ENCODE results near the gene RAB27B. TPM values are rescaled to one million over a fixed set of nuclear protein-coding genes. Genes with fewer than 3 reads are reported as not detected.
A peak's percentile ranks its signal among the peaks of the same experiment; 100 is the strongest.
"Not testable (repeated sequence)": the region's sequence is repeated elsewhere in the genome, so short reads cannot be mapped to it uniquely, and the experiment has no call there.

RAB27B gene
- total RNA-seq, 2 donors from 2014 or later: 0.14 to 0.21 TPM

DNA sequence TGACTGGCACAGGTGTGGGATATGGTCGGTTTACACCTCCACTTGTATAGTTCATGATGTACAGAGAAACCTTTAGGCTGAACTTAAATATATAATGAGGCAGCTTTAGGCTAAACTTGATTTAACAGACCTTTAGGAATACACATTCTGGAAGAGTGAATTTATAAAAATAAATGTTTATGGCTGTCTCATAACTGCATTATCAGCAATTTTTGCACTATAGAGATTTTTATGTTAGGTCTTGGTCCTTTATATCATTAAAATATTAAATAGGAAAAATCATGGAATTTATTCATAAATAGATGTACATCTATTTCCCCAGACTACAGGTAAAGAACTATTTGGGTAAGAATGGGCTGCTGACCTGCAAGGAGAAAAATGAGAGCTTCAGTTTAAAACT is 19.8 kb downstream of the RAB27B start:
- no peaks in the 10 kb centered on the region for H3K36me3 Mint-ChIP-seq
- ATAC-seq (no peak), DNase-seq (ENCODE audit: low spot score in 2 of 2) (no peak)
- H3K9me3 Mint-ChIP-seq: no peaks in the 10 kb centered on the region
- H3K27ac Mint-ChIP-seq: no peak overlapping the region

DNA sequence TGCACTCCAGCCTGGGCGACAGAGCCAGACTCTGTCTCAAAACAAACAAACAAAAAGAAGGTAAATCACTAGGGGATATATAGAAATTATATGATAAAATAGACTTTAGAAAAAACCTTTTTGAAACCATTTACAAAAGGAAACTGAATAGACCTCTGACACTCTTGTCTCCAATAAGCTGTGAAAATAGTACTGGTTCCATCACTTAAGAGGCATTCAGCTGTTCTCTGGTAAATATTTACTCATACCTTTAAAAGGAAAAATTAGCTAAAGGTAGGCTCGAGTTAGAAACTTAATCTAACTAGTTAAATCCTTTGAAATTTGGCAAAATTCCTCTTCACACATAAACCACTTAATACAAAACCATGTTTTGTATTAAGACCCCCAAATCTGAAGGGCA is 21.4 kb downstream of the RAB27B start:
- Mint-ChIP-seq H3K27ac (no peak overlapping the region), H3K9me3 (no peaks in the 10 kb centered on the region), H3K36me3 (no peaks in the 10 kb centered on the region)
- no peak for ATAC-seq
- no peak for DNase-seq (ENCODE audit: low spot score in 2 of 2)

DNA sequence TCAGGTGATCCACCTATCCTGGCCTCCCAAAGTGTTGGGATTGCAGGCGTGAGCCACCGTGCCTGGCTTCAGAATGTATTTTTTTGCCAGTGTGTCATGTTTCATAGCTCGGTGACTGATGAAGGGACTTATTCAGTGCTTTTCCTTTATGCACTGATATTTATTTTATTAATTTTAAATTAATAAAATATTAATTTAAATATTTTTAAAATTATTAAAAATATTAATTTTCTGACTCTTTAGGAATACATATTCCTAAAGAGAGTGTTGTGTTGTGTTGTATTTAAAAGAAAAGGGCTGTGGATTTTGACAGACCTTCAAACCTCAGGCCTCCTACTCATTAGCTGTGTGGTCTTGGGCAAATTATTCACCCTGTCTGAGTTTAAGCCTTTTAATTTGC is 22.3 kb downstream of the RAB27B start:
- no peaks in the 10 kb centered on the region for H3K9me3 Mint-ChIP-seq
- ATAC-seq (no peak), DNase-seq (ENCODE audit: low spot score in 2 of 2) (no peak)
- H3K27ac Mint-ChIP-seq: no peak overlapping the region
- no peaks in the 10 kb centered on the region for H3K36me3 Mint-ChIP-seq

DNA sequence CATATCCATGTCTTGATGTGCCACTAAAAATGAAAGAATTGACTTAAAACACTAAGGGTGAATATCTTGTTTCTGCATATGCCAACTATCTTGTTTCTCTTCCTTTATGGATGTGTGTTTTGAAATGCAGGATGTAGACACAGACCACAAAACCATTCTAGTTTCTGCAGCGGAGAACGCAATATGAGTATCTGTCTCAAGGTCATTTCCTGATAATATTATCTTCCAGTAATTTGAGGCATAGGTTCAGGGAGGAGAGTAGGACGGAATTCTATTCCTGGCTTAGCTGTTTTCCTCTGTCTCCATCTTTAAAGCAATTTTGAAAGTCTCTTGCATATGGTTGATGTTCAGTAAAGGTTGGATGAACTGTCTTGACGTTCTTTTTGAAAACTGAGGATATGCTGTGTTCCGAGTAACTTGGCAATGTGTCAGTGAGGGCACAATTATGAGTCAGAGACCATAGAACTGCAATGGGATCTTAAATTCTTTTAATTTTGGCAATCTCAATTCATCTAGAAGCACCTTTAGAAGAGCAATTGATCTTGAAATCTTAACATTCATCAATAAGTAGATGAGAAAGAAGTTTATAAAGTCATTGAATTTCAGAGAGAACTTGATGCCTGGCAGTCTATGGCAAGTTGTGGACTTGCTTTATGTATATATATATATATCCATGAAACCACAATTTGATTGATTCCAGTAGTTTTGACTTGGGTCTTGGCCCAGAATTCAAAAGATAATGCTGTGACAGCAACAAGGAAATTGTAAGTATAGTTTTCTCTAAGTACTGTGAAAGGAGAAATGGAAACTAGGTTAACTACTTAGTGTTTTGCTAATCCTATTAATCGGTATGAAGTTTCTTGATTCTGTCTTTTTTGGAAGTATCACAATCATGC is 24.8 kb downstream of the RAB27B start:
- Mint-ChIP-seq H3K27ac (peak overlapping the region in 1 of 2 donors; percentile 13), H3K36me3 (no peaks in the 10 kb centered on the region), H3K9me3 (no peaks in the 10 kb centered on the region)
- ATAC-seq: peak; percentile 81 to 85
- no peak for DNase-seq (ENCODE audit: low spot score in 2 of 2)

DNA sequence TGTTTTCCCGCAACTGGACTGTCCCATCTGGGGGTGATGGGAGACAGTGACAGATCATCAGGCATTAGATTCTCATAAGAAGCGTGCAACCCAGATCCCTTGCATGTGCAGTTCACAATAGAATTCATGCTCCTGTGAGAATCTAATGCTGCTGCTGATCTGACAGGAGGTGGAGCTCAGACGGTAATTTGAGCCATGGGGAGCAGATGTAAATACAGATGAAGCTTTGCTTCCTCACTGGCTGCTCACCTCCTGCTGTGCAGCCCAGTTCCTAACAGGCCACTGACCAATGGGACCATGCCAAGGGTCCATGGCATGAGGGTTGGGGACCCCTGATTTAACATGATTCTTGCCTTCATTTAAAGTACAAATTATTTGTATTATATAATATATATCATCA is 26.8 kb downstream of the RAB27B start:
- not testable (repeated sequence) for DNase-seq (ENCODE audit: low spot score in 2 of 2); H3K36me3 Mint-ChIP-seq; H3K9me3 Mint-ChIP-seq; H3K27ac Mint-ChIP-seq; ATAC-seq

DNA sequence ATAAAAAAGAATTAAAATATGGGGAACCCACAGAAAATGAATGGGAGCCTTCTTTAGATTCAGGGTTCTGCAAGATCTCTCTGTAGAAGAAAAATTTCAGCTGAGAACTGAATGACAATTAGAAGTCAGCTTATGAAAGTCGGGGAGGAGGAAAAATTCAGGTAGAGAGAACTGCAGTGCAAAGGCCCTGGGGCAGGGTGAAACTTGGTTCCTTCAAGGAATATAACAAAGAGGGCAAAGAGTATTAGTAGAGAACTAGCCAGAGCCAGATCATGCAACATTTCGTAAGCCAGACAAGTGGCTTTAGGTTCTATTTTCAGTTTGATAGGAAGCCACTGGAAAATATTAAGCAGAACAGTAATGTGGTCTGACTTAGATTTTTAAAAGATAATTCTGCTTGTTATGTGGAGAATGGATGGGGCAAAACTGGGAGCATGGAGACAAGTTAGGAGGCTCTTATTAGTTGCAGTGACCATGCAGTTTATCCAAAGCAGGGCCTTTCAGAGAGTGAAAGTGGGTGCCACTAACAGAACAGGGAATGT is 27.9 kb downstream of the RAB27B start:
- Mint-ChIP-seq H3K27ac (no peak overlapping the region), H3K9me3 (no peaks in the 10 kb centered on the region), H3K36me3 (no peaks in the 10 kb centered on the region)
- DNase-seq (ENCODE audit: low spot score in 2 of 2) (no peak), ATAC-seq (no peak)

DNA sequence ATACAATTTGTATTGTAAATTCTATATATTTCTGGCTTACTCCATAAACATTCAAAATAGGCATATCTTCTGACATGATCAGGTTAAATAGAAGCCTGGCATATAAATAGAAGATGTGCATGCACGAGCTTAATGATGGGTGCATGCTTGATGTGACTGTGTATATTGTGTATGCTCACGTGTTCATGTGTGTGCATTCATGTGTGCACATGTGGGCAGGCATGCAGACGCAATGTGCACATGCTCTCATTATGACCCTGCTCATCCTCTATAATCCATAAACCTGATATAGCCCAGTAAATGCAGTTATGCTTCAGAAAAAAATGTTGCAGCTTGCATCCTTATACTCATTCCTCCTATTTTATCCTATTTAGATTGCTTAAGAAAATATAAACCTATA is 29.2 kb downstream of the RAB27B start:
- Mint-ChIP-seq H3K36me3 (no peaks in the 10 kb centered on the region), H3K9me3 (no peaks in the 10 kb centered on the region), H3K27ac (no peak overlapping the region)
- DNase-seq (ENCODE audit: low spot score in 2 of 2) (no peak), ATAC-seq (no peak)

DNA sequence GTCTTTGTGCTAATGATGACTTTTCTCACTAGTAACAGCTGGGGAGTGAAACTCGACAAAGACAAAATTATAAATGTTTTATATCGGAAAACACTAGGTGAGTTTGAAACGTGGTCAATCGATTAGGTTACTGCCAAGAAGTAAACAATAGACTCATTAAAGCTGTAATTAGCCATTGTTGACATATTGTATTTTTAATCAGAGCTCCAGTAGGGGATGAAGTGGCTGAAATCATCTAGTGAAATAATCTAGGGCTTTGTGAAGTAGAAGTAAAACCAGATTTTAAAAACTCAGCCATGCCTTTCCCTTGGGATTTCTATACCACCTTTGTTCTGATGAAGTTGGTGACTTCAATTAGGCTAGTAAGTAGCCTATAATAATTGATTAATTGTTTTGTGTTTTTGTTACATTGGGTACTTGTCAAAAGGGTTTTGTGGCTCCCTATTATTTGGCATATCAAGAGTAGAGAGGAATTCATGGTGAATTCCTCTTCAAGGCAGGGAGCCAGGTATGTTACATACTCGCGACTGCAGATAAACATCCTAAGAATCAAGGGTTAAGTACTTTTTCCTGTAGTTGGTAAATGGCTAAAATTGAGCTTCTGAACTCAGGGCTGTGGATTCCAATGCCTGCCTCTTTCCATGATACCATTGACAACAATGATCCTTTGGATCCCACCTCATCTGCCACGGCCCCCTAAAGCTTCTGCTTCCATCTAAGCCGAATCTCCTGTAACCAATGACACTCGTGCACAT is 31.6 kb downstream of the RAB27B start:
- H3K36me3 Mint-ChIP-seq: no peaks in the 10 kb centered on the region
- DNase-seq (ENCODE audit: low spot score in 2 of 2): no peak
- no peak for ATAC-seq
- no peak overlapping the region for H3K27ac Mint-ChIP-seq
- no peaks in the 10 kb centered on the region for H3K9me3 Mint-ChIP-seq

DNA sequence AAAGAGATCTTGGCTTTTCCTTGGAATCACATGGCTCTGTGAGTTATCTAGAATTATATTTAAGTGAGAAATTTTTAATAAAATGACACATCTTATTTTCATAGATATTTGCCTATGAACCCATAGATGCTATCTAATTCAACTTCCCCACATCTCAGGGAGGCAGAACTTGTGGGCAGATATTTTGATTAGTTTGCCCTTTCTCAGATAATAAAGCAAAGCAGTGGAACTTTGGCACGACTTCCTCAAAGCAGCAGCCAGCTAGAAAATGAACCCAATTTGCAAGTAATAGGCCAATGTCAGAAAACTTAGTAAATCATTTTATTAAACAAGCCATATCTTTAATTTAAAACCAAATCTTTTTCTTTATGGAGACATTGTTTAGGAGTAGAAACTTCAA is 32.7 kb downstream of the RAB27B start:
- no peaks in the 10 kb centered on the region for H3K36me3 Mint-ChIP-seq
- no peak for ATAC-seq
- H3K27ac Mint-ChIP-seq: no peak overlapping the region

DNA sequence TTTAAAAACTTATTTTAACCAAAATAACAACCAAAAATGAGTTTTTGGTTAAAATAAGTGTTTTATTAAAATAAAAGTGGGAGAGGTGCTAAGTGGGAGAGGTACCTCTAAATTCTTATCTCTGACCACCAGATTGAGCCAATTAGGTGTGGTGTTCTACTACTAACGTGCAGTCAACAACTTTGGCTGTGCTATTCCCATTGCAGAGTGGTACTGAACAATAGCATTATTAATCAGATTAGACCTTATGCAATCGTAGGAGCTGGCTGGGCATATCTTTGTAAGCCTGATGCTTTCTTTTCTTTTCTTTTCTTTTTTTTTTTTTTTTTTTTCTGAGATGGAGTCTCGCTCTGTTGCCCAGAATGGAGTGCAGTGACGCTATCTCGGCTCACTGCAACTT is 38.9 kb downstream of the RAB27B start:
- peaks cover 0 to 9% of the 10 kb centered on the region in 2 donors for H3K36me3 Mint-ChIP-seq
- ATAC-seq (no peak), DNase-seq (ENCODE audit: low spot score in 2 of 2) (no peak)
- no peaks in the 10 kb centered on the region for H3K9me3 Mint-ChIP-seq
- H3K27ac Mint-ChIP-seq: no peak overlapping the region

More for the DNA sequence above, 32.7 kb downstream of the RAB27B start:
- no peaks in the 10 kb centered on the region for H3K9me3 Mint-ChIP-seq
- DNase-seq (ENCODE audit: low spot score in 2 of 2): no peak

DNA sequence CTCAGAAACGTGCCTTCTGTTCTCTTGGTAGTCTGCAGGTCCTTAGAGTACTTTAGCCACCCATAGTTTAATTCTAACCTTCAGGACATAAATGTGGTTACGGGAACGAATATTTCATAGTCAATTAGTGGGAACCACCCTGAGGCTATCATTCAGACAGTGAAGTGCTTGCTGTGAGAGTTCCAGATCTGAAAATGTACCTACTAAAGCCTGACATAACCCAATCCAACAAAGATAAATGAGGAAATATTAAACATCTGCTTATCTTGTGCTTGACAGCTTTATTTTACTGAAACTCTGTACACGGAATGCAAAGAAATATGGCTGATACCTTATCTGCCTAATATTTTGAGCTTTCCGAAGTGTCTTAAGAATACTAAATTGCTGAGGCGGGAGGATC is 43.0 kb downstream of the RAB27B start:
- no peaks in the 10 kb centered on the region for H3K9me3 Mint-ChIP-seq
- ATAC-seq (no peak), DNase-seq (ENCODE audit: low spot score in 2 of 2) (no peak)
- H3K27ac Mint-ChIP-seq: no peak overlapping the region
- H3K36me3 Mint-ChIP-seq: peaks cover 0 to 9% of the 10 kb centered on the region in 2 donors

DNA sequence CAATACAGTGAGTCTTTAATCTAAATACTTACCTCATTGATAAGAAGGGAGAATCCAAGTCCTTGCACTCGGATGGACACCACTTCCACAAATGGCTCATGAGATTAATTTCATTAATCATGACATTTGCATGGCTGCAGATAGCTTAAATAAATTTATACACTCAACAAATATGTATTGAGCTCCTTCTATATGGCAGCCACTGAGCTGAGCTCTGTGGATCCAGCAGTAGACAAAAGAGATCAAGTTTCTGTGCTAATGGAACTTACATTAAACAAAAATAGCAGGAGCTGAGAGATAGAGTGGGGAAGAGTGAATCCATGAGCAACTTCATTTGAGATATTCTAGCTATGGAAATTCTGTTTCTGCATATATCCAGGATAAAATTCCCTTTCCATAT is 44.4 kb downstream of the RAB27B start:
- peaks cover 0 to 5% of the 10 kb centered on the region in 2 donors for H3K36me3 Mint-ChIP-seq
- H3K27ac Mint-ChIP-seq: no peak overlapping the region
- no peaks in the 10 kb centered on the region for H3K9me3 Mint-ChIP-seq
- DNase-seq (ENCODE audit: low spot score in 2 of 2) (no peak), ATAC-seq (no peak)

DNA sequence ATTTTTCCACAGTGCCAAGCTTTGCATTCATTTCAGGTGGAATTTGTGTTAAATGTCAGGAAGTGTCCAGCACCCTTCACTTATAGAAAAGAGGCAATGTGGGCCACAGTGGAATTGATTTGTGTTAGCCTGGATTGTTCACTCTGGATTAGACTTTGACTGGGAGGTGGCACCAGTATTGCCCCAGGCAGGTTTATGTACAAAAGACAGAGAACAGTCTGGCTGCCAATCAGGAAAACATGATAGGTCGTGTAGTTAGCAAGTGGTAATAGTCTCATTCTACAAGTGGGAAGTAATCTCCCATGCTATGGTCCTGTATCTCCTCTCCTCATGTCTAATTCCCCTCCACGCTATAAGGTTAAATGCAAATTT is 45.6 kb downstream of the RAB27B start:
- no peak for DNase-seq (ENCODE audit: low spot score in 2 of 2)
- peaks cover 0 to 5% of the 10 kb centered on the region in 2 donors for H3K36me3 Mint-ChIP-seq
- H3K9me3 Mint-ChIP-seq: no peaks in the 10 kb centered on the region
- H3K27ac Mint-ChIP-seq: no peak overlapping the region
- no peak for ATAC-seq

DNA sequence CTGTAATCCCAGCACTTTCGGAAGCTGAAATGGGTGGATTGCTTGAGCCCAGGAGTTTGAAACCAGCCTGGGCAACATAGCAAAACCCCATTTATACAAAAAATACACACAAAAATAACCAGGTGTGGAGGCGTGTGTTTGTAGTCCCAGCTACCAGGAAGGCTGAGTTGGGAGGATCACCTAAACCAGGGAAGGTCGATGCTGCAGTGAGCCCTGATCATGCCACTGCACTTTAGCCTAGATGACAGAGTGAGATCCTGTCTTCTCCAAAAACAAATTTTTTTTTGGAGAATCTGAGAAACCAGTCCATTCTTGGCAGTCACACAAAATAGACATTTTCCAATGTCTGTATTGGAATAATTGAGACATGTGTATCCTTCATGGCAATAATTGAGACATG is 46.8 kb downstream of the RAB27B start:
- Mint-ChIP-seq H3K9me3 (no peaks in the 10 kb centered on the region), H3K36me3 (peaks cover 0 to 4% of the 10 kb centered on the region in 2 donors), H3K27ac (no peak overlapping the region)
- DNase-seq (ENCODE audit: low spot score in 2 of 2) (no peak), ATAC-seq (no peak)

DNA sequence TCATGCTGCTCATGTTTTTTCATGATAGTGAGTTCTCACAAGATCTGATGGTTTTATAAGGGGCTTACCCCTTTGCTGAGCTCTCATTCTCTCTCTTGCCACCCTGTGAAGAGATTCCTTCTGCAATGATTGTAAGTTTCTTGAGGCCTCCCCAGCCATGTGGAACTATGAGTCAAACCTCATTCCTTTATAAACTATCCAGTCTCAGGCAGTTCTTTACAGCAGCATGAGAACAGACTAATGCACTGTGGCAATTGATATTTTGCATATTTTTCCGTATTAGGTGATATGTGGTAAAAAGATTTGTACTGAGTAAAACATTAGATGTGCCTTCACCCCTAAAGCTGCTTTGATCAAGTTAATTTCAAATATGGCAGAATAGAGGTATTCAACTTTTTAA is 48.8 kb downstream of the RAB27B start:
- H3K27ac Mint-ChIP-seq: no peak overlapping the region
- ATAC-seq: no peak
- DNase-seq (ENCODE audit: low spot score in 2 of 2): no peak

DNA sequence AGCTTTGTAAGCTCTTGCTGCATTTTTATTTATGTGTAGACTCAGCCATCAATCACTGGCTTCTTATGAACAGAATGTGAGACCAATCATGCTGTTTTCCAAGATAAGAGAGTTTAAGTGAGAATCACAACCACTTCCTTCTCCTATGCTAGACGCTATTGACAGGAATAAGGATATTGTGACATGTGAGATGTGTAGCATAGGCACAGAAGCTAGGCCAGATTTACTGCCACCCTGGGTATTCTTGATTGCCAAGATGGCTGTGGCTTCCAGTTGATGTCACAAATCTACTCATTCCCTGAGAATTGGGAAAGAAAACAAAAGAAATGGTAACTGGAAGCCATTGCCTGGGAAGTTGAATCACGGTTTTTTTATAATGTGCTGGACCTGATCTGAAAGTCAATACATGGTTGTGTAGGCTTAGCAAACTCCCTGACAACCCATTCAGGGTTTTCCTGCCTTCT is 49.9 kb downstream of the RAB27B start:
- Mint-ChIP-seq H3K27ac (no peak overlapping the region), H3K9me3 (peaks cover 0 to 4% of the 10 kb centered on the region in 2 donors), H3K36me3 (peaks cover 0 to 18% of the 10 kb centered on the region in 2 donors)
- ATAC-seq (no peak), DNase-seq (ENCODE audit: low spot score in 2 of 2) (no peak)

More for the DNA sequence above, 48.8 kb downstream of the RAB27B start:
- no peaks in the 10 kb centered on the region for H3K9me3 Mint-ChIP-seq
- H3K36me3 Mint-ChIP-seq: peaks cover 0 to 10% of the 10 kb centered on the region in 2 donors

DNA sequence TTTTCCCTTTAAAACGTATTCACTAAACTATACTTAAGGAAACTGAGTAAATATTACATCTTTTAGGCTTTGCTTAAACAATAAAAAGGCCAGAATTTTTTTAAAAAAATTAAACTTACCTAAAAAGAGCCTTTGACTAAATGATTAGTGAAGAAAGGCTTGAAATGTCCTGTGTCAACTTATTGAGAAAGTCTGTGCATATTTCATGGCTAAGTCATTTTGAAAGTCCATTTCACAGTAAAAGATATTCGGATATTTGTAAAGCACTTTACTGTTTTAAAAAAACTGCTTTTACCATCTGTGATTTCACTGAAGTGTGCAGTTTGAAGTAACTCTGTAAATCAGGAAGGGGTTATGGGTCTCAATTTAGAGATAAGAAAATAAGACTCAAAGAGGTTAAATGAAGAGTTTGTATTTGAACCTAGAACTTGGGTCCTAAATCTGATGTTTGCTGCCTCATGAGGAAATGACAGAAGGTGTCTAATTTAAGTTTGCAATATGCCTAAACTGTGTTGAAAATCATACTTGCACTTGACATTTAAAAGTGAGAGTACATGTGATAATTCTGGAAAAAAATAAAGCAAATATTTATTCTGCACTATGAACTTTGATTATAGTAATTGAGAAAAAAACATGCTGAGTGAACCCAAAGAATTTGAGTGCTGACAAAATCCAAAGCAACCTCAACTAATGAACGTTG is 50.5 kb downstream of the RAB27B start:
- ATAC-seq: no peak
- H3K36me3 Mint-ChIP-seq: peaks cover 0 to 21% of the 10 kb centered on the region in 2 donors
- H3K27ac Mint-ChIP-seq: no peak overlapping the region
- DNase-seq (ENCODE audit: low spot score in 2 of 2): no peak
- H3K9me3 Mint-ChIP-seq: peaks cover 0 to 4% of the 10 kb centered on the region in 2 donors
